ENCODE results near the gene BCCIP.

BCCIP gene

GRCh38 chr10:125822878-125823662, at the start of gene BCCIP, which contains the start of gene UROS:
Gene BCCIP (plus strand): TSS chr10:125823546. CDS start chr10:125823558, 12 bp downstream.
Gene UROS (minus strand): TSS chr10:125823258. CDS start chr10:125816499, 6,759 bp downstream.
- DNase-seq: peak; percentile 75

- no peak for DNase-seq
These were observed 49.4 kb upstream of the BCCIP start for GRCh38 chr10:125773687-125774543.

GRCh38 chr10:125774581-125775191, 48.7 kb upstream of the BCCIP start:
- DNase-seq: no peak

GRCh38 chr10:125775491-125776106, 47.7 kb upstream of the BCCIP start, which contains the start of gene MMP21:
Gene MMP21 (minus strand): TSS chr10:125775821. CDS start chr10:125775821, 0 bp downstream.
- no peak for DNase-seq

- no peak for DNase-seq
These were observed 45.5 kb upstream of the BCCIP start for GRCh38 chr10:125777806-125778205.

- DNase-seq: no peak
These were observed 44.8 kb upstream of the BCCIP start for GRCh38 chr10:125778556-125778955.

- DNase-seq: no peak
These were observed 43.7 kb upstream of the BCCIP start for GRCh38 chr10:125779403-125780327.

- DNase-seq: no peak
These were observed 42.0 kb upstream of the BCCIP start for GRCh38 chr10:125781374-125781773.

GRCh38 chr10:125782054-125782453, 41.3 kb upstream of the BCCIP start:
- no peak for DNase-seq

- DNase-seq: no peak
These were observed 40.7 kb upstream of the BCCIP start for GRCh38 chr10:125782616-125783015.

- no peak for DNase-seq
These were observed 39.9 kb upstream of the BCCIP start for GRCh38 chr10:125783408-125783807.

- no peak for DNase-seq
These were observed 39.4 kb upstream of the BCCIP start for GRCh38 chr10:125783957-125784356.

- no peak for DNase-seq
These were observed 37.6 kb upstream of the BCCIP start for GRCh38 chr10:125785791-125786190.

GRCh38 chr10:125788156-125789034, 35.0 kb upstream of the BCCIP start:
- no peak for DNase-seq

- DNase-seq: no peak
These were observed 30.7 kb upstream of the BCCIP start for GRCh38 chr10:125792342-125793300.

- no peak for DNase-seq
These were observed 28.2 kb upstream of the BCCIP start for GRCh38 chr10:125795128-125795527.

- DNase-seq: no peak
These were observed 27.6 kb upstream of the BCCIP start for GRCh38 chr10:125795637-125796190.

- no peak for DNase-seq
These were observed 25.9 kb upstream of the BCCIP start for GRCh38 chr10:125797424-125797823.

Data from NCI-H2227 treated with DMSO at 0.1 percent for 48 hours (cell line).